Right lobe of liver (tissue), 4 donors: ENCODE measurements around the gene ELN.

Experiments
- POLR2A ChIP-seq: fragments of 450-650 bp; IDR thresholded peaks from one replicate; pipeline ENCODE4 v1.6.1; 2017; ENCODE audit warnings: antibody characterized with exemption, mild to moderate bottlenecking
- TF ChIP-seq, protein P1 (sequence below), 4 donors: fragments of 200-600 bp in 3 of 4; fragments of 450-650 bp in 1 of 4; IDR thresholded peaks; one replicate each; pipeline versions ENCODE4 v1.5.1 to v1.8.0; 2016 to 2022; ENCODE audit warnings: antibody characterized with exemption in 4 of 4, mild to moderate bottlenecking in 2 of 4
- donor health status: DM: no; HTN: no; CAD: no.
- donor health status: DM: no; HTN: no; CAD: no.
- donor health status: DM: no; HTN: yes; CAD: no.

- no peak for TF ChIP-seq POLR2A
- TF ChIP-seq, protein P1, sequence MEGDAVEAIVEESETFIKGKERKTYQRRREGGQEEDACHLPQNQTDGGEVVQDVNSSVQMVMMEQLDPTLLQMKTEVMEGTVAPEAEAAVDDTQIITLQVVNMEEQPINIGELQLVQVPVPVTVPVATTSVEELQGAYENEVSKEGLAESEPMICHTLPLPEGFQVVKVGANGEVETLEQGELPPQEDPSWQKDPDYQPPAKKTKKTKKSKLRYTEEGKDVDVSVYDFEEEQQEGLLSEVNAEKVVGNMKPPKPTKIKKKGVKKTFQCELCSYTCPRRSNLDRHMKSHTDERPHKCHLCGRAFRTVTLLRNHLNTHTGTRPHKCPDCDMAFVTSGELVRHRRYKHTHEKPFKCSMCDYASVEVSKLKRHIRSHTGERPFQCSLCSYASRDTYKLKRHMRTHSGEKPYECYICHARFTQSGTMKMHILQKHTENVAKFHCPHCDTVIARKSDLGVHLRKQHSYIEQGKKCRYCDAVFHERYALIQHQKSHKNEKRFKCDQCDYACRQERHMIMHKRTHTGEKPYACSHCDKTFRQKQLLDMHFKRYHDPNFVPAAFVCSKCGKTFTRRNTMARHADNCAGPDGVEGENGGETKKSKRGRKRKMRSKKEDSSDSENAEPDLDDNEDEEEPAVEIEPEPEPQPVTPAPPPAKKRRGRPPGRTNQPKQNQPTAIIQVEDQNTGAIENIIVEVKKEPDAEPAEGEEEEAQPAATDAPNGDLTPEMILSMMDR (IDR thresholded peaks at IDR 0.05), result no peak
Measured at GRCh38 chr7:74043523-74043951, 15.6 kb downstream of the ELN start.
